ENCODE measurements around the gene PDIA6. TPM values are rescaled to one million over a fixed set of nuclear protein-coding genes. Genes with fewer than 3 reads are reported as not detected.

The PDIA6 gene
- total RNA-seq, 2 experiments from 2014 or later = 161 to 165 TPM

DNA sequence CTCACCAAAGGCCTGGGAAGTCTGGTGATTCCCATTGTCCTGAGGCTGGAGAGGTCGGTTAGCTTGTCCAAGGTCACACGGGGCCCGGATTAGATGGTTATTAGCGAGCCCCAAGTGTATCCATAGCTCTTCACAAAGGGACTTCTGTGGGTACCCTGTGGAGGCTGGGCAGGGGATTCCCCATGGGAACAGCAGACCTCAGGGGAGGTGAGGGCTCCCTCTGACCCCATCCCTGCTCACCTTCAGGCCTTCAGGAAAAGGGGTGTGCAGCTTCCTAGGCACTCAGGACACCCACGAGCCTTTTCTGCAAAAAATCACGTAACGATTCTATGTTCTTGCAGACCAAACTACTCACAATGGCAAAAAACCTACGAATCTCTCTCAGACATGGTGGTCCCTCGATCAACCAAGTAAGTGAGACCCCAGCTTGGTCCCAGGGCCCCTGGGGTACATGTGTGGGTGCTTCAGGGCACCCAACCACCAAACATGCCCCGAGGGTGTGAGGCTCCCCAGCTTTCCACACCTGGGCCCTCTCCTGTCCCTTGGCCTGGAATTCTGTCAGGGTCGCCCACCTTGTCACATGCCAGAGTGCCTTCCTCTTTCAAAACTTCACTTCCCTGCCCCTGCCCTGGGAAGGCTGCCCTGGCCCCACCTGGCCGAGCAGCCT is 40.3 kb downstream of the PDIA6 start:
- Mint-ChIP-seq H3K27ac (no peak overlapping the region), H3K4me1 (peaks cover 1% of the 10 kb centered on the region), H3K4me3 (no peak overlapping the region), H3K36me3 (ENCODE audit: low read depth) (no peaks in the 10 kb centered on the region), H3K9me3 (no peaks in the 10 kb centered on the region), H3K27me3 (no peaks in the 10 kb centered on the region)
- CTCF ChIA-PET = no interaction called here
- no peak for DNase-seq
- POLR2A ChIA-PET = no interaction called here

- Mint-ChIP-seq H3K4me1 (peaks cover 1% of the 10 kb centered on the region), H3K4me3 (no peak overlapping the region), H3K9me3 (no peaks in the 10 kb centered on the region), H3K27me3 (no peaks in the 10 kb centered on the region), H3K27ac (no peak overlapping the region), H3K36me3 (ENCODE audit: low read depth) (no peaks in the 10 kb centered on the region)
- ChIA-PET POLR2A (no interaction called here), CTCF (no interaction called here)
- no peak for DNase-seq
These were observed 40.8 kb downstream of the PDIA6 start for GRCh38 chr2:10771786-10772185.

GRCh38 chr2:10770956-10771750 is 41.4 kb downstream of the PDIA6 start:
- H3K27me3 Mint-ChIP-seq = no peaks in the 10 kb centered on the region
- no peak overlapping the region for H3K27ac Mint-ChIP-seq
- H3K9me3 Mint-ChIP-seq = no peaks in the 10 kb centered on the region
- no peak for DNase-seq
- CTCF ChIA-PET = interaction anchor here (1.1 kb wide), 1 partner anchor 23 kb away, joined by 3 read pairs; no protein-coding TSS in a partner anchor
- H3K4me1 Mint-ChIP-seq = peaks cover 1% of the 10 kb centered on the region
- POLR2A ChIA-PET = no interaction called here
- no peaks in the 10 kb centered on the region for H3K36me3 Mint-ChIP-seq (ENCODE audit: low read depth)
- H3K4me3 Mint-ChIP-seq = no peak overlapping the region

DNA sequence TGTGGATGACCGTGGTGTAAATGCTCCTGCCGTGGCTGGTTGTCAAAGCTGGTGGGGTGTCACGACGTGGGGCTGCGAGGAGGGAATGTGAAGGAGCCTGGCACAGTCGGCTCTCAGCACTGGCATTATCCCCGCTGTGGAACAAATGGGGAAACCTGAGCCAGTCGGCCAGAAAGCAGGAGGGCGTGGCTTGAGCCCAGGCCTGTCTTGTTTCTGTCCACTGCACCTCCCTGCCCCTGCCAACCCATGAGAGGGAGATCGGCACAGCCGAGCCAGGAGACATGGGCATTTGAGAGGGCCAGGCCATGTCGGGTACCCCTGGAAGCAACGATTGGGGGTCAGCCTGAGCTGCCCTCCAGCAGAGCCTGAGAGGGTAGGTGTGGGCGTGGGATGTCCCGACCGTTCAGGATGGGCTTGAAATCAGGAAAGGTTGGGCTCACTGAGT is 44.5 kb downstream of the PDIA6 start:
- Mint-ChIP-seq H3K4me1 (no peaks in the 10 kb centered on the region), H3K4me3 (no peak overlapping the region), H3K27me3 (no peaks in the 10 kb centered on the region), H3K36me3 (ENCODE audit: low read depth) (no peaks in the 10 kb centered on the region), H3K27ac (no peak overlapping the region), H3K9me3 (no peaks in the 10 kb centered on the region)
- POLR2A ChIA-PET = no interaction called here
- DNase-seq = no peak
- CTCF ChIA-PET = interaction anchor here (1.1 kb wide), 1 partner anchor 14 kb away, joined by 3 read pairs; no protein-coding TSS in a partner anchor

GRCh38 chr2:10765914-10766313 is 46.7 kb downstream of the PDIA6 start:
- Mint-ChIP-seq H3K4me1 (no peaks in the 10 kb centered on the region), H3K4me3 (no peak overlapping the region), H3K27ac (no peak overlapping the region), H3K9me3 (no peaks in the 10 kb centered on the region), H3K36me3 (ENCODE audit: low read depth) (no peaks in the 10 kb centered on the region), H3K27me3 (no peaks in the 10 kb centered on the region)
- POLR2A ChIA-PET = no interaction called here
- DNase-seq = no peak
- CTCF ChIA-PET = no interaction called here

DNA sequence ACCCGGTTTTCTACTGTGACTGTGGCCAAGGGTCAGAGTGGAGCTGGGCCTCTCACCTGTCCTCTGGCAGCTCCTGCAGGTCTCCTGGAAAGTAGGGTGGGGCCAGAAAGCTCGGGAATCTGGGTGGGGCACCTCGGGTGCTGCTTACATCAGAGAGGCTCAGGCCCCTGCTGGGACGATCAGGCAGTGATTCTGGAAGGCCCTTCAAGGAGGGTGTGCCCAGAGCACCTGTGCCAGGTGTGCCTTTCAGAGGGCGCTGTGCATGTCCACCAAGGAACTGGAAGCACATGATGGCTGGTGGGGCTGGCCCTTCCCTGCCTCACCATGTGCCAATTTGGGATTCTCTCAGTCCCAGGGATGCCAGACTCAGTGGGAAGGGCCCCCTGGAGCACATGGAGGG is 47.1 kb downstream of the PDIA6 start:
- Mint-ChIP-seq H3K27me3 (no peaks in the 10 kb centered on the region), H3K4me3 (no peak overlapping the region), H3K27ac (no peak overlapping the region), H3K36me3 (ENCODE audit: low read depth) (no peaks in the 10 kb centered on the region), H3K4me1 (no peaks in the 10 kb centered on the region), H3K9me3 (no peaks in the 10 kb centered on the region)
- no peak for DNase-seq
- ChIA-PET CTCF (no interaction called here), POLR2A (no interaction called here)

DNA sequence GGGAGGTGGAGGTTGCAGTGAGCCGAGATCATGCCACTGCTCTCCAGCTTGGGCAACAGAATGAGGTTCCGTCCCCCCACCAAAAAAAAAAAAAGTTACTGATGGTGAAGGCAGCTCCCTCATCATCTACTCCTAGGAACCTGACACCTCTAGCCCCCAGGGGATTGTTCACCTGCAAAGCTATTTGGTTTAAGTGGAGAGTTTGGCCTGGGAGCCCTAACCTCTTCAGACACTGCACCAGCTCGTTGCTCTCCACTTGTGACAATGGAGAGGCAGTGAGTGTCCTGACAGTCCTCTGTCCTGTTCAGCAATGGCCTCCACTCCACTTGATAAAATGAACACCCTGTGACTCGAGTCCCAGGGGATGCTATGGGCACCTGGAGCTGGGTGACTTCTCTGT is 47.7 kb downstream of the PDIA6 start:
- Mint-ChIP-seq H3K27ac (no peak overlapping the region), H3K4me1 (no peaks in the 10 kb centered on the region), H3K36me3 (ENCODE audit: low read depth) (no peaks in the 10 kb centered on the region), H3K9me3 (no peaks in the 10 kb centered on the region), H3K4me3 (no peak overlapping the region), H3K27me3 (no peaks in the 10 kb centered on the region)
- POLR2A ChIA-PET = no interaction called here
- no peak for DNase-seq
- CTCF ChIA-PET = no interaction called here

GRCh38 chr2:10764096-10764785 is 48.3 kb downstream of the PDIA6 start:
- H3K36me3 Mint-ChIP-seq (ENCODE audit: low read depth) = no peaks in the 10 kb centered on the region
- POLR2A ChIA-PET = no interaction called here
- no peaks in the 10 kb centered on the region for H3K4me1 Mint-ChIP-seq
- no peaks in the 10 kb centered on the region for H3K9me3 Mint-ChIP-seq
- no peak overlapping the region for H3K4me3 Mint-ChIP-seq
- H3K27ac Mint-ChIP-seq = no peak overlapping the region
- DNase-seq = no peak
- CTCF ChIA-PET = no interaction called here
- H3K27me3 Mint-ChIP-seq = no peaks in the 10 kb centered on the region

- Mint-ChIP-seq H3K9me3 (no peaks in the 10 kb centered on the region), H3K4me3 (no peak overlapping the region), H3K4me1 (no peaks in the 10 kb centered on the region), H3K27me3 (no peaks in the 10 kb centered on the region), H3K27ac (no peak overlapping the region), H3K36me3 (ENCODE audit: low read depth) (no peaks in the 10 kb centered on the region)
- ChIA-PET POLR2A (no interaction called here), CTCF (no interaction called here)
- DNase-seq = no peak
These were observed 49.2 kb downstream of the PDIA6 start for GRCh38 chr2:10763461-10763800.

DNA sequence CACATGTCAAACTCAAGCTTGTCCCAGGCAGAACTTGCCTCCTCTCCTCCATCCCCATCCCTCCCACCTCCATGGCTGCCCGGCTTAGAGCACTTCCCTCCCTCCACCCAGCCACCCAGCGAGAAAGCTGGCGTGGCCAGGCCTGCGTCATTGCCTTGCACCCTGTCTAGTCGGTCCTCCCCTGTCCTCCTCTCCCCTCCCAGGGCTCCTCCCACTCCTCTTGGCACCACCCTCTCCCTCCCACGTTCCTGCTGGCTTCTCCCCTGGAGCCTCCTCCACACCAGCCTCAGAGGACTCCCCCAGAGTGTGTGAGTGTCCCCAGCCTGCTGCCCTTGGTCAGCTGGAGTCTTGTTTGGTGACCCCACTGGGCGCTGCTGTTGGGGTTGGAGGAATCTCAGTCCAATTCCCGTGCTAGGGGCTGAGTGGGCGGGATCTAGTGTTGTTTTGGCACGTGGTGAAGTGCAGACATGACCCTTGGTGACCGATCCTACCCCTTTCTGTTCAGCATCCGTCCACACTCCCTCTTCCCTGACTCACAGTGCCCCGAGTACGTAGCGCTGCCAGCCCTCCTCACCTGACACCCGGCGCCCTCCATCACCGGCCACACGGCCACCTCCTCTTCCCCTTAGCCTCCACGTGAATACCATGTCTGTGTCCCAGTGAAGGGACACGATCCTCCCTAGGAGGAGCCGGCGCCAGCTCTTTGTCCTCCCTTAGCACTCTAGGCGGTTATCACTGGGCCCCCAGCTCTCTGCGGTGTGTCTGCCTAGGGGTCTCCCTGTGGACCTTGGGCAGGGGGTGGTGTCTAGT is 49.7 kb downstream of the PDIA6 start:
- DNase-seq = no peak
- no peaks in the 10 kb centered on the region for H3K27me3 Mint-ChIP-seq
- H3K4me1 Mint-ChIP-seq = no peaks in the 10 kb centered on the region
- CTCF ChIA-PET = no interaction called here
- no peaks in the 10 kb centered on the region for H3K9me3 Mint-ChIP-seq
- POLR2A ChIA-PET = no interaction called here
- no peak overlapping the region for H3K27ac Mint-ChIP-seq
- no peak overlapping the region for H3K4me3 Mint-ChIP-seq
- no peaks in the 10 kb centered on the region for H3K36me3 Mint-ChIP-seq (ENCODE audit: low read depth)

GRCh38 chr2:10761591-10761990 is 51.0 kb downstream of the PDIA6 start:
- Mint-ChIP-seq H3K36me3 (ENCODE audit: low read depth) (no peaks in the 10 kb centered on the region), H3K4me3 (no peak overlapping the region), H3K9me3 (no peaks in the 10 kb centered on the region), H3K27me3 (no peaks in the 10 kb centered on the region), H3K27ac (no peak overlapping the region), H3K4me1 (no peaks in the 10 kb centered on the region)
- ChIA-PET POLR2A (no interaction called here), CTCF (no interaction called here)
- DNase-seq = no peak

- H3K4me1 Mint-ChIP-seq = no peaks in the 10 kb centered on the region
- POLR2A ChIA-PET = no interaction called here
- no peaks in the 10 kb centered on the region for H3K9me3 Mint-ChIP-seq
- H3K36me3 Mint-ChIP-seq (ENCODE audit: low read depth) = no peaks in the 10 kb centered on the region
- CTCF ChIA-PET = no interaction called here
- no peak overlapping the region for H3K4me3 Mint-ChIP-seq
- H3K27me3 Mint-ChIP-seq = no peaks in the 10 kb centered on the region
- H3K27ac Mint-ChIP-seq = no peak overlapping the region
- DNase-seq = no peak
These were observed 51.6 kb downstream of the PDIA6 start for GRCh38 chr2:10760794-10761504.

Data from activated CD4-positive, alpha-beta memory T cell treated with anti-CD3 and anti-CD28 coated beads, Interleukin-2, amount 10 ng/mL, durations not matched to agents 7 days and 5 days (primary cell).